Brain microvascular endothelial cell (primary cell): Measurements from ENCODE around the gene CDK13.
A peak's percentile ranks its signal among the peaks of the same experiment; 100 is the strongest.
"Not testable (repeated sequence)": the region's sequence is repeated elsewhere in the genome, so short reads cannot be mapped to it uniquely, and the experiment has no call there.

Source experiments
- DNase-seq: peaks from one replicate; pipeline ENCODE4 v3.0.0-alpha.2; 2020
- H3K27ac ChIP-seq: fragments of 250-450 bp; sonication (Bioruptor Pico); 2 replicates; pipeline ENCODE4 v1.5.1; 2020; ENCODE audit warnings: mild to moderate bottlenecking, moderate library complexity
- H3K27me3 ChIP-seq: fragments of 250-450 bp; sonication (Bioruptor Pico); replicated peaks from 2 replicates; pipeline ENCODE4 v1.5.1; 2020; ENCODE audit warnings: mild to moderate bottlenecking
- H3K36me3 ChIP-seq: fragments of 250-450 bp; sonication (Bioruptor Pico); replicated peaks from 2 replicates; pipeline ENCODE4 v1.5.1; 2020; ENCODE audit warnings: mild to moderate bottlenecking
- H3K4me3 ChIP-seq: 2 replicates; pipeline ENCODE4 v1.5.1; 2011; ENCODE audit warnings: low read depth, mild to moderate bottlenecking, control low read depth, low read length, moderate library complexity
- in situ Hi-C: cut with HindIII; loops from 2 replicates; pipeline ENCODE4 v1.10.0; 2017; ENCODE audit warnings: low sequenced_read_pairs, low pct_ligation_motif_present
- TF ChIP-seq, protein P1 (sequence below): IDR thresholded peaks from 2 replicates; pipeline ENCODE4 v1.5.1; 2011; ENCODE audit warnings: low read depth, mild to moderate bottlenecking, moderate library complexity, low read length, control low read depth, inconsistent platforms; ENCODE audit errors: missing control alignments

CDK13 gene

DNA sequence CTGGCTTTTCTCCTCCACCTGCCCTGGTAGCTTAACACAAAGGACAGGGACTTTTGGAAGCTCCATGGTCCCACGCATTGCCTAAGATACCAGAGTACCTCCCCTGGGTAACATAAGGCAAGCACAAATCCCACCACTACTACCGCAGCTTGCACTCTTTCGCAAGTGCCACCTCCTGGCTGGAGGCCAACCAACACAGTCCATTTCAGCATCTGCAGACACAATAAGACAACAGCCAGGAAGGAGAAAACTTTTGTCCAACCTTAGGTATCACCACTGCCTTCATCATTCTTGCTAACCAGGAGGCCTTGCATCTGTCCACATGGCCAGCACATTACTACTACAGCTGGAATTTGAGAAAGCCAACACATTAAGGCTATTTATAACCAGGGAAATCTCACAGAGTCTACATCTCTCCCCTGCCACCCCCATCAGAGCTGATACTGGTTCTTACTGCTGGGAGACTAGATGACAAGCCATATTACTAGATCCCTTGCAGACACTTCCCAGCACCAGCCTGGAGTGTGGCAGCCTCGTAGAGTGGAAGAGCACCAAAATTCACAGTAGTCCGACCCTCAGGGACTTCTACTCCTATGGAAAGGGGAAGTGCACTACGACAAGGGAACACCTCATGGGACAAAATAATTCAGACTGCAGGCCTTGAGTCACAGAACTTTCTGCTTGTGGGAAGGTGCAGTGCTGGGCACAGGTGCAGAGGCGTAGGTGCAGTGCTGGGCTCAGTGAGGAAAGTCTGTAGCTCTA lies 39.8 kb upstream of the CDK13 start:
- H3K4me3 ChIP-seq, result no peak overlapping the region
- H3K27me3 ChIP-seq, result no peaks in the 10 kb centered on the region
- no peak overlapping the region for H3K27ac ChIP-seq
- H3K36me3 ChIP-seq, result no peaks in the 10 kb centered on the region
- TF ChIP-seq, protein P1, sequence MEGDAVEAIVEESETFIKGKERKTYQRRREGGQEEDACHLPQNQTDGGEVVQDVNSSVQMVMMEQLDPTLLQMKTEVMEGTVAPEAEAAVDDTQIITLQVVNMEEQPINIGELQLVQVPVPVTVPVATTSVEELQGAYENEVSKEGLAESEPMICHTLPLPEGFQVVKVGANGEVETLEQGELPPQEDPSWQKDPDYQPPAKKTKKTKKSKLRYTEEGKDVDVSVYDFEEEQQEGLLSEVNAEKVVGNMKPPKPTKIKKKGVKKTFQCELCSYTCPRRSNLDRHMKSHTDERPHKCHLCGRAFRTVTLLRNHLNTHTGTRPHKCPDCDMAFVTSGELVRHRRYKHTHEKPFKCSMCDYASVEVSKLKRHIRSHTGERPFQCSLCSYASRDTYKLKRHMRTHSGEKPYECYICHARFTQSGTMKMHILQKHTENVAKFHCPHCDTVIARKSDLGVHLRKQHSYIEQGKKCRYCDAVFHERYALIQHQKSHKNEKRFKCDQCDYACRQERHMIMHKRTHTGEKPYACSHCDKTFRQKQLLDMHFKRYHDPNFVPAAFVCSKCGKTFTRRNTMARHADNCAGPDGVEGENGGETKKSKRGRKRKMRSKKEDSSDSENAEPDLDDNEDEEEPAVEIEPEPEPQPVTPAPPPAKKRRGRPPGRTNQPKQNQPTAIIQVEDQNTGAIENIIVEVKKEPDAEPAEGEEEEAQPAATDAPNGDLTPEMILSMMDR, result no peak
- in situ Hi-C loops, result no loop called here
- peak; percentile 38 for DNase-seq

DNA sequence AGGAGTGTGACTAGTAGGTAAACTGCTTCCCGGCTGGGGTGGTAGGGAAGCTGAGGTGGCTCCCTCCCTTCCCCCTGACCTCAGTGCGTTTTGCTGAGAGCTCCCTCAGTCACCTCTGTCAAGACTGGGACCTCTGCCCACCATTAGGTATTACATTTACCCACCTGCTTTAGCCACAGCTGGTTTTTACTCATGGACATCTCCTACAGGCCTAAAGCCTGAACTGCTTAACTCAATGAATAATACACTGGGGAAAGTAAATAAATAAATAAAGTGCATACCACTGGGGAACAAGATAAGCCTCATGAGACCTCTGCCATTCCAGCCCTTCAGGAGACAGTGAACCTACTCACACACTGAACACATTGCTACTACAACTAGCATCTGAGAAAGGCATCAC lies 38.9 kb upstream of the CDK13 start:
- H3K27ac ChIP-seq, result no peak overlapping the region
- no peak overlapping the region for H3K4me3 ChIP-seq
- TF ChIP-seq, protein P1, result peak; percentile 17
- H3K36me3 ChIP-seq, result no peaks in the 10 kb centered on the region
- no peak for DNase-seq
- in situ Hi-C loops, result no loop called here
- H3K27me3 ChIP-seq, result no peaks in the 10 kb centered on the region

DNA sequence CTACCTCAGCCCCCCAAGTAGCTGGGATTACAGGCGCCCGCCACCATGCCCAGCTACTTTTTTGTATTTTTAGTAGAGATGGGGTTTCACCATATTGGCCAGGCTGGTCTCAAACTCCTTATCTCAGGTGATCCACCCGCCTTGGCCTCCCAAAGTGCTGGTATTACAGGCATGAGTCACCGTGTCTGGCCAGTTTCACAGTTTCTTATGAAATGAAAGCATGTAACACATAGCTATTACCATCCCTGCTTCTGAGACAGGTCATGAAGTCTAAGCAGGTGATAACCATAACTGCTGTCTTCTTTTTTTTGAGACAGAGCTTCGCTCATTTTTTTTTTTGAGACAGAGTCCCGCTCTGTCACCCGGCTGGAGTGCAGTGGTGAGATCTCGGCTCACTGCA lies 34.2 kb upstream of the CDK13 start:
- H3K27me3 ChIP-seq, DNase-seq, H3K27ac ChIP-seq, H3K36me3 ChIP-seq, H3K4me3 ChIP-seq, in situ Hi-C loops: not testable (repeated sequence)

DNA sequence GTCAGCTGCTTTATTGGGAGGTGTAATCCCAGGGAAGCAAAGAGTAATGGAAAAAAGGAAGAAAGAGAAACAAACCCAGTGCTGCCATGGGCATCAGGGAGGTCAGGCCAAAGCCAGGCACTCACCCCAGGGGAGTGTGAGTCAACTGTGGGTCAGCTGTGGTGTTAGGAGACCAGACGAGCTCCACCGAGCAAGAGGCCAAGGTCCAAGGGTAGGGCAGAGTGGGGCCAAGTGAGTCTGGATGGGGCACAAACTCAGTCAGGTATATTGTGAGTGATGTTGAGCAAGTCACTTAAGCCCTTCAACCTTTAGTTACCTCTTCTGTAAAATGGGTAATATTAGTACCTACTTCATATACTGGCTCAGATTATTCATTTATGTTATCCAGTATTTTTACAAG lies 30.4 kb upstream of the CDK13 start:
- Histone ChIP-seq H3K27ac (no peak overlapping the region), H3K27me3 (no peaks in the 10 kb centered on the region), H3K4me3 (no peak overlapping the region), H3K36me3 (no peaks in the 10 kb centered on the region)
- in situ Hi-C loops, result no loop called here
- no peak for DNase-seq
- TF ChIP-seq, protein P1, result no peak

DNA sequence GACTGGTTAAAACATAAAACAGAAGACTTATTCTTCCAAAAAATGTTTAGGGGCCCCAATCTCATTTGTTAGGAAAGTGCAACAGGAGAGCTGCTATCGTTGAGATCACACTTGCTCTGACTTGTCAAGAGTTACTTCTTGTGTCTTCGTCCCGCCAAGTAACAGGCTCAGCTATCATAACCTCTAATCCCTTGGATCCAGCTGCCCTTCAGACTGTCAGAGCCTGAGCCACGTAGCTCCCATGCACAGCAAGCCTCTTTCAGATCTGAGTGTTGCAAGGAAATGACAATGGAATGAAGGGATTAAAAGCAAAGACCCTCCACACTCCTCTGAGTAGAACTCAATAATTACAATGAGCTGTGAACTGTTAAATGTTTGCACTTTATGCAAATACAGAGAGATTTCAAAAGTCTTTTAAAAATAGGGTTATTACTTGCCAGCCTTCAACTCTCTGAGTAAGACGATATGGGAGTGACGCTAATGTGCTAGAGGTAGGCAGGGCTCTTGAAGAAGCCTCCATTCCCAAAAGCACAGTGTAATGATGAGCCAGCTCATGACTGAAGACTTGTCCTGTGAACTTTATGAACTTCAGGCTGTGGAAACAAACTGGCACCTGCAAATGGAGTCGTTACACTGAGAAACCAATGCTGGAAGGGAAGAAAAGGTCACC lies 28.4 kb upstream of the CDK13 start:
- no peak for DNase-seq
- Histone ChIP-seq H3K27ac (no peak overlapping the region), H3K36me3 (no peaks in the 10 kb centered on the region), H3K27me3 (no peaks in the 10 kb centered on the region), H3K4me3 (no peak overlapping the region)
- in situ Hi-C loops, result no loop called here
- TF ChIP-seq, protein P1, result no peak

DNA sequence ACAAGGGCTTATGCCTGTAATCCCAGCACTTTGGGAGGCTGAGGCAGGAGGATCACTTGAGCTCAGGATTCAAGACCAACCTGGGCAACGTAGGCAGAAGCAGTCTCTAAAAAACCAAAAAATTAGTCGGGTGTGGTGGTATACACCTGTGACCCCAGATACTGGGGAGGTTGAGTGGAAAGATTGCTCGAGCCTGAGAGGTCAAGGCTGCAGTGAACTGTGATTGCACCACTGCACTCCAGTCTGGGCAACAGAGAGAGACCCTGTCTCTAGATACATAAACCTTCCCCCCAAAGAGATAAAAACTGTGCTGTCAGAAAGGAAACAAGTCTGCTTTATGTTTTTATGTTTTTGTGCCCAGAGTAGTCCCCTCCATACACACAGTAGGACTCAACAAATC lies 27.5 kb upstream of the CDK13 start:
- no peak overlapping the region for H3K27ac ChIP-seq
- in situ Hi-C loops, result no loop called here
- DNase-seq, result no peak
- no peaks in the 10 kb centered on the region for H3K36me3 ChIP-seq
- no peak overlapping the region for H3K4me3 ChIP-seq
- TF ChIP-seq, protein P1, result no peak
- no peaks in the 10 kb centered on the region for H3K27me3 ChIP-seq
